ENCODE measurements around the gene MLLT3. TPM values are rescaled to one million over a fixed set of nuclear protein-coding genes. Genes with fewer than 3 reads are reported as not detected.

Gene MLLT3
- total RNA-seq, 1 experiment from 2014 or later, result 24.4 TPM

DNA sequence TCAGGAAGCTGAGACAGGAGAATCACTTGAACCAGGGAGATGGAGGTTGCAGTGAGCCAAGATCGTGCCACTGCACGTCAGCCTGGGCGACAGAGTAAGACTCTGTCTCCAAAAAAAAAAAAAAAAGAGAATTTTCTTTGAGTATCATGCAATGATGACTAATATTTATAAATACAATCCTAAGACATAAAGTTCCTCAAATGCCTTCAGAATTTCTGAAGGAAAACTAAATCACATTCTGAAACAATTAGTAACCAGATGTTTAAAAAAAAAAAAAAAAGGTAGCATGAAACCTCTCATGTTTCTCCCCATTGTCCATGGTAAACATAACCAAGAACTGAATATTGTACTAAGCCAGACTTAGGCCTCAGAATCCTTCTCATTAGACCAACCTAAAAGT lies 23.1 kb downstream of the MLLT3 start:
- H3K36me3 Mint-ChIP-seq (ENCODE audit: insufficient read depth, unreplicated experiment), result peaks cover 6% of the 10 kb centered on the region
- BruUV-seq (replicated peaks), result no TSS peak
- TF ChIP-seq, protein P1, sequence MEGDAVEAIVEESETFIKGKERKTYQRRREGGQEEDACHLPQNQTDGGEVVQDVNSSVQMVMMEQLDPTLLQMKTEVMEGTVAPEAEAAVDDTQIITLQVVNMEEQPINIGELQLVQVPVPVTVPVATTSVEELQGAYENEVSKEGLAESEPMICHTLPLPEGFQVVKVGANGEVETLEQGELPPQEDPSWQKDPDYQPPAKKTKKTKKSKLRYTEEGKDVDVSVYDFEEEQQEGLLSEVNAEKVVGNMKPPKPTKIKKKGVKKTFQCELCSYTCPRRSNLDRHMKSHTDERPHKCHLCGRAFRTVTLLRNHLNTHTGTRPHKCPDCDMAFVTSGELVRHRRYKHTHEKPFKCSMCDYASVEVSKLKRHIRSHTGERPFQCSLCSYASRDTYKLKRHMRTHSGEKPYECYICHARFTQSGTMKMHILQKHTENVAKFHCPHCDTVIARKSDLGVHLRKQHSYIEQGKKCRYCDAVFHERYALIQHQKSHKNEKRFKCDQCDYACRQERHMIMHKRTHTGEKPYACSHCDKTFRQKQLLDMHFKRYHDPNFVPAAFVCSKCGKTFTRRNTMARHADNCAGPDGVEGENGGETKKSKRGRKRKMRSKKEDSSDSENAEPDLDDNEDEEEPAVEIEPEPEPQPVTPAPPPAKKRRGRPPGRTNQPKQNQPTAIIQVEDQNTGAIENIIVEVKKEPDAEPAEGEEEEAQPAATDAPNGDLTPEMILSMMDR (IDR thresholded peaks at IDR 0.05; ENCODE audit: insufficient read depth in 1 of 2, low read depth in 1 of 2, low read length in 1 of 2, severe bottlenecking in 1 of 2, unreplicated experiment in 1 of 2), result no peak
- Histone ChIP-seq H3K9me3 (no peaks in the 10 kb centered on the region), H3K27me3 (replicated peaks; ENCODE audit: control insufficient read depth, insufficient read depth, low read length) (no peaks in the 10 kb centered on the region), H3K4me3 (ENCODE audit: low read depth, low read length) (no peak overlapping the region), H3K4me1 (peaks cover 19% of the 10 kb centered on the region; the same call in 1 of the 2 replicates), H3K36me3 (ENCODE audit: control insufficient read depth, insufficient read depth, low read length) (no peaks in the 10 kb centered on the region)
- intact Hi-C loops (cut with micrococcal nuclease; ENCODE audit: unreplicated experiment), result no loop called here
- no peaks in the 10 kb centered on the region for H3K27me3 Mint-ChIP-seq (ENCODE audit: insufficient read depth, unreplicated experiment)
- H3K9me3 Mint-ChIP-seq (ENCODE audit: unreplicated experiment), result no peaks in the 10 kb centered on the region
- ChIA-PET CTCF (no interaction called here), POLR2A (no interaction called here)
- peaks cover 7% of the 10 kb centered on the region for H3K4me1 Mint-ChIP-seq (ENCODE audit: low read depth, unreplicated experiment)
- no peak overlapping the region for H3K27ac Mint-ChIP-seq (ENCODE audit: unreplicated experiment)
- no peak for DNase-seq
- H3K4me3 Mint-ChIP-seq (ENCODE audit: unreplicated experiment), result no peak overlapping the region

DNA sequence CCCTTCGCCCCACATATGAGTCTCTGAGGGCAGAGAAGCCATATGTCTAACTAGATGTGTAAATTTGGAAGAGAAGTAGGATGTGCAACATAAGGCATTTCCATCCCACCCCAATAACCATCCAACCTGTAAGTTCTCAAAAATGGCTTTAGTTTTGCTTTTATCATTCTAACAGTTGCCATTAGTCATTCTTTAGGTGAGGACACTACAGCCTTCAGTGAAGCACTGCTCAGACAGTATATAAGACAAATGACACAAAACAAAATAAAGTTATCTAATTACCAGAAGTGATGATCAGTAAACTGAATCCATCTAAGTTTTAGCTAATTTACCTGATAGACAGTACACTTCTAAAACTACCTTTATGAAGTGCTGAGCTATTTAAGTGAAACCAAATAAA lies 23.9 kb downstream of the MLLT3 start:
- H3K4me3 ChIP-seq (ENCODE audit: low read depth, low read length), result no peak overlapping the region
- no peak for DNase-seq
- ChIA-PET POLR2A (no interaction called here), CTCF (no interaction called here)
- H3K27me3 ChIP-seq (replicated peaks; ENCODE audit: control insufficient read depth, insufficient read depth, low read length), result no peaks in the 10 kb centered on the region
- H3K27ac Mint-ChIP-seq (ENCODE audit: unreplicated experiment), result no peak overlapping the region
- no peaks in the 10 kb centered on the region for H3K36me3 ChIP-seq (ENCODE audit: control insufficient read depth, insufficient read depth, low read length)
- H3K4me3 Mint-ChIP-seq (ENCODE audit: unreplicated experiment), result no peak overlapping the region
- H3K4me1 ChIP-seq, result peaks cover 13% of the 10 kb centered on the region; the same call in 1 of the 2 replicates
- TF ChIP-seq, protein P1 (IDR thresholded peaks at IDR 0.05; ENCODE audit: insufficient read depth in 1 of 2, low read depth in 1 of 2, low read length in 1 of 2, severe bottlenecking in 1 of 2, unreplicated experiment in 1 of 2), result no peak
- intact Hi-C loops (cut with micrococcal nuclease; ENCODE audit: unreplicated experiment), result no loop called here
- no peaks in the 10 kb centered on the region for H3K9me3 ChIP-seq
- H3K4me1 Mint-ChIP-seq (ENCODE audit: low read depth, unreplicated experiment), result peaks cover 7% of the 10 kb centered on the region
- H3K36me3 Mint-ChIP-seq (ENCODE audit: insufficient read depth, unreplicated experiment), result peaks cover 6% of the 10 kb centered on the region
- no peaks in the 10 kb centered on the region for H3K9me3 Mint-ChIP-seq (ENCODE audit: unreplicated experiment)
- no peaks in the 10 kb centered on the region for H3K27me3 Mint-ChIP-seq (ENCODE audit: insufficient read depth, unreplicated experiment)
- no TSS peak for BruUV-seq (replicated peaks)

DNA sequence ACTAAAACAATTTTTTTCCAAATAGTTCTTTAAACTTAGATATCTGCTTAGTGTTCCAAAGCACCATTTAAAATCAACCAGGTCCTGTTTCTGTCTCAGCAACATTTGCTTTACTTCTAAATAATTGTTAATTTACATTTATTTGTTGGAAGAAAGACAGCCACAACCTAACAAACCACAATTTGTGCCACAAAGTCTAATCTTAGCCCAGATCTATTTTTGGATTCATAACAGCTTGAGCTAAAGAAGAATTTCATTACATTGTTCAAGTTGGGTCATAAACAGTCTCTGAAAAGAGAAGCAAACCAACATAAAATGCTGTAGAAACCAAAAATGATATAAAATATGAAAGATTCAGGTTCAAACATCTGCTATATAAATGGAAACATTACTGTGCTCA lies 24.4 kb downstream of the MLLT3 start:
- Mint-ChIP-seq H3K36me3 (ENCODE audit: insufficient read depth, unreplicated experiment) (peaks cover 6% of the 10 kb centered on the region), H3K4me3 (ENCODE audit: unreplicated experiment) (no peak overlapping the region), H3K27me3 (ENCODE audit: insufficient read depth, unreplicated experiment) (no peaks in the 10 kb centered on the region), H3K9me3 (ENCODE audit: unreplicated experiment) (no peaks in the 10 kb centered on the region), H3K27ac (ENCODE audit: unreplicated experiment) (no peak overlapping the region), H3K4me1 (ENCODE audit: low read depth, unreplicated experiment) (peaks cover 7% of the 10 kb centered on the region)
- Histone ChIP-seq H3K27me3 (replicated peaks; ENCODE audit: control insufficient read depth, insufficient read depth, low read length) (no peaks in the 10 kb centered on the region), H3K36me3 (ENCODE audit: control insufficient read depth, insufficient read depth, low read length) (no peaks in the 10 kb centered on the region), H3K4me1 (peaks cover 14% of the 10 kb centered on the region), H3K9me3 (no peaks in the 10 kb centered on the region), H3K4me3 (ENCODE audit: low read depth, low read length) (no peak overlapping the region)
- ChIA-PET POLR2A (no interaction called here), CTCF (no interaction called here)
- BruUV-seq (replicated peaks), result no TSS peak
- DNase-seq, result no peak
- intact Hi-C loops (cut with micrococcal nuclease; ENCODE audit: unreplicated experiment), result no loop called here
- TF ChIP-seq, protein P1 (IDR thresholded peaks at IDR 0.05; ENCODE audit: insufficient read depth in 1 of 2, low read depth in 1 of 2, low read length in 1 of 2, severe bottlenecking in 1 of 2, unreplicated experiment in 1 of 2), result no peak

All from Caco-2 (cell line).